ENCODE data around the gene SLC7A4. TPM values are rescaled to one million over a fixed set of nuclear protein-coding genes. Genes with fewer than 3 reads are reported as not detected.
"Not testable (repeated sequence)": the region's sequence is repeated elsewhere in the genome, so short reads cannot be mapped to it uniquely, and the experiment has no call there.

The SLC7A4 gene
- total and polyA plus RNA-seq, 2 donors (not counting 1 experiment from before 2014, with no cell fraction given), result not detected

GRCh38 chr22:21064917-21065864 is 32.8 kb upstream of the SLC7A4 start:
- Histone ChIP-seq H3K27ac (ENCODE audit: low read length in 2 of 2) (no peak overlapping the region), H2AFZ (ENCODE audit: insufficient read depth, low read depth, low read length, poor library complexity, severe bottlenecking) (no peak overlapping the region), H3K9ac (ENCODE audit: low read length) (no peak overlapping the region), H4K20me1 (ENCODE audit: control insufficient read depth, insufficient read depth, low read length, poor library complexity, severe bottlenecking) (no peaks in the 10 kb centered on the region), H3K79me2 (ENCODE audit: control insufficient read depth, insufficient read depth, low read length) (no peaks in the 10 kb centered on the region), H3K36me3 (replicated peaks in 1 of 2; ENCODE audit: control extremely low read depth in 1 of 2, control insufficient read depth in 1 of 2, extremely low read depth in 1 of 2, insufficient read depth in 2 of 2, low read length in 1 of 2) (no peaks in the 10 kb centered on the region), H3K4me2 (replicated peaks; ENCODE audit: low read depth, low read length, poor library complexity, severe bottlenecking) (no peak overlapping the region), H3K9me3 (ENCODE audit: control extremely low read depth in 1 of 3, control insufficient read depth in 2 of 3, insufficient read depth in 1 of 3, low read length in 2 of 3) (no peaks in the 10 kb centered on the region), H3K27me3 (replicated peaks in 1 of 4; ENCODE audit: control extremely low read depth in 1 of 4, control insufficient read depth in 3 of 4, insufficient read depth in 4 of 4, low read length in 3 of 4) (peaks cover 0 to 3% (median 0%) of the 10 kb centered on the region in 4 experiments), H3K4me3 (ENCODE audit: control extremely low read depth in 1 of 5, extremely low read depth in 1 of 5, insufficient read depth in 1 of 5, low read depth in 2 of 5, low read length in 4 of 5) (no peak overlapping the region), H3K4me1 (ENCODE audit: control insufficient read depth in 2 of 2, insufficient read depth in 2 of 2, low read length in 2 of 2) (no peaks in the 10 kb centered on the region)
- TF ChIP-seq EZH2 (IDR thresholded peaks at IDR 0.05; ENCODE audit: borderline replicate concordance, insufficient read depth, low read depth, low read length, poor library complexity, severe bottlenecking) (no peak), CTCF (IDR thresholded peaks at IDR 0.05) (no peak)
- ChIA-PET CTCF (interaction anchor here (0.7 to 1.4 kb wide), 3 partner anchors 38 to 185 kb away, joined by 3 read pairs; no protein-coding TSS in a partner anchor), POLR2A (no interaction called here)
- intact Hi-C loops (cut with micrococcal nuclease), result no loop called here
- peaks cover 6% of the 10 kb centered on the region for H3K27me3 Mint-ChIP-seq
- H3K4me1 Mint-ChIP-seq, result no peaks in the 10 kb centered on the region
- WGBS (ENCODE audit: insufficient coverage), result 72% methylated on average over 11 of the region's 13 CpGs
- no peak overlapping the region for H3K27ac Mint-ChIP-seq
- ATAC-seq (ENCODE audit: low read depth), result no peak
- DNase-seq, result no peak
- H3K9me3 Mint-ChIP-seq (ENCODE audit: insufficient read depth), result peaks cover 2% of the 10 kb centered on the region
- no peak overlapping the region for H3K4me3 Mint-ChIP-seq

GRCh38 chr22:21064425-21064824 is 32.1 kb upstream of the SLC7A4 start:
- ATAC-seq (ENCODE audit: low read depth); H3K4me1 ChIP-seq (ENCODE audit: control insufficient read depth in 2 of 2, insufficient read depth in 2 of 2, low read length in 2 of 2); H4K20me1 ChIP-seq (ENCODE audit: control insufficient read depth, insufficient read depth, low read length, poor library complexity, severe bottlenecking); H3K4me3 ChIP-seq (ENCODE audit: control extremely low read depth in 1 of 5, extremely low read depth in 1 of 5, insufficient read depth in 1 of 5, low read depth in 2 of 5, low read length in 4 of 5); H3K4me1 Mint-ChIP-seq; H3K4me2 ChIP-seq (replicated peaks; ENCODE audit: low read depth, low read length, poor library complexity, severe bottlenecking); H3K4me3 Mint-ChIP-seq; H3K27me3 Mint-ChIP-seq; H3K79me2 ChIP-seq (ENCODE audit: control insufficient read depth, insufficient read depth, low read length); intact Hi-C loops (cut with micrococcal nuclease); H3K27ac ChIP-seq (ENCODE audit: low read length in 2 of 2); POLR2A ChIA-PET; H3K9ac ChIP-seq (ENCODE audit: low read length); H3K27ac Mint-ChIP-seq; H3K36me3 ChIP-seq (replicated peaks in 1 of 2; ENCODE audit: control extremely low read depth in 1 of 2, control insufficient read depth in 1 of 2, extremely low read depth in 1 of 2, insufficient read depth in 2 of 2, low read length in 1 of 2); H3K9me3 Mint-ChIP-seq (ENCODE audit: insufficient read depth); DNase-seq; H3K9me3 ChIP-seq (ENCODE audit: control extremely low read depth in 1 of 3, control insufficient read depth in 2 of 3, insufficient read depth in 1 of 3, low read length in 2 of 3); H2AFZ ChIP-seq (ENCODE audit: insufficient read depth, low read depth, low read length, poor library complexity, severe bottlenecking); H3K27me3 ChIP-seq (replicated peaks in 1 of 4; ENCODE audit: control extremely low read depth in 1 of 4, control insufficient read depth in 3 of 4, insufficient read depth in 4 of 4, low read length in 3 of 4): not testable (repeated sequence)
- 91% methylated on average over 11 of the region's 11 CpGs for WGBS (ENCODE audit: insufficient coverage)
- CTCF ChIA-PET, result interaction anchor here (0.7 to 1.2 kb wide), 2 partner anchors 105 to 184 kb away, joined by 3 to 4 read pairs; no protein-coding TSS in a partner anchor

- POLR2A ChIA-PET, H3K4me3 Mint-ChIP-seq: not testable (repeated sequence)
Measured at GRCh38 chr22:21061660-21062321, 29.4 kb upstream of the SLC7A4 start.

More at GRCh38 chr22:21061660-21062321, 29.4 kb upstream of the SLC7A4 start:
- H3K27ac ChIP-seq (ENCODE audit: low read length in 2 of 2); H3K9me3 ChIP-seq (ENCODE audit: control extremely low read depth in 1 of 3, control insufficient read depth in 2 of 3, insufficient read depth in 1 of 3, low read length in 2 of 3); H3K9me3 Mint-ChIP-seq (ENCODE audit: insufficient read depth); H3K36me3 ChIP-seq (replicated peaks in 1 of 2; ENCODE audit: control extremely low read depth in 1 of 2, control insufficient read depth in 1 of 2, extremely low read depth in 1 of 2, insufficient read depth in 2 of 2, low read length in 1 of 2); H3K4me2 ChIP-seq (replicated peaks; ENCODE audit: low read depth, low read length, poor library complexity, severe bottlenecking); H3K4me3 ChIP-seq (ENCODE audit: control extremely low read depth in 1 of 5, extremely low read depth in 1 of 5, insufficient read depth in 1 of 5, low read depth in 2 of 5, low read length in 4 of 5); H2AFZ ChIP-seq (ENCODE audit: insufficient read depth, low read depth, low read length, poor library complexity, severe bottlenecking); ATAC-seq (ENCODE audit: low read depth); H3K4me1 Mint-ChIP-seq; H3K27ac Mint-ChIP-seq; intact Hi-C loops (cut with micrococcal nuclease); H4K20me1 ChIP-seq (ENCODE audit: control insufficient read depth, insufficient read depth, low read length, poor library complexity, severe bottlenecking); H3K27me3 Mint-ChIP-seq; CTCF ChIA-PET; DNase-seq; H3K9ac ChIP-seq (ENCODE audit: low read length); H3K27me3 ChIP-seq (replicated peaks in 1 of 4; ENCODE audit: control extremely low read depth in 1 of 4, control insufficient read depth in 3 of 4, insufficient read depth in 4 of 4, low read length in 3 of 4); H3K79me2 ChIP-seq (ENCODE audit: control insufficient read depth, insufficient read depth, low read length); H3K4me1 ChIP-seq (ENCODE audit: control insufficient read depth in 2 of 2, insufficient read depth in 2 of 2, low read length in 2 of 2): not testable (repeated sequence)
- 100% methylated on average over 9 of the region's 18 CpGs for WGBS (ENCODE audit: insufficient coverage)

All from B cell (primary cell).